HG03060 (cell line): Measurements from ENCODE around the gene NPLOC4.

ENCODE experiments used
- ATAC-seq: cut with Tn5 transposase; IDR thresholded peaks from one replicate; pipeline ENCODE4 v1.9.1; 2021; ENCODE audit warnings: low read depth, moderate number of reproducible peaks; ENCODE audit not compliant: unreplicated experiment

The NPLOC4 gene

GRCh38 chr17:81522491-81523401 is 114.2 kb downstream of the NPLOC4 start:
- ATAC-seq = no peak

- ATAC-seq = no peak
Observed at GRCh38 chr17:81520021-81520901, 116.7 kb downstream of the NPLOC4 start.

DNA sequence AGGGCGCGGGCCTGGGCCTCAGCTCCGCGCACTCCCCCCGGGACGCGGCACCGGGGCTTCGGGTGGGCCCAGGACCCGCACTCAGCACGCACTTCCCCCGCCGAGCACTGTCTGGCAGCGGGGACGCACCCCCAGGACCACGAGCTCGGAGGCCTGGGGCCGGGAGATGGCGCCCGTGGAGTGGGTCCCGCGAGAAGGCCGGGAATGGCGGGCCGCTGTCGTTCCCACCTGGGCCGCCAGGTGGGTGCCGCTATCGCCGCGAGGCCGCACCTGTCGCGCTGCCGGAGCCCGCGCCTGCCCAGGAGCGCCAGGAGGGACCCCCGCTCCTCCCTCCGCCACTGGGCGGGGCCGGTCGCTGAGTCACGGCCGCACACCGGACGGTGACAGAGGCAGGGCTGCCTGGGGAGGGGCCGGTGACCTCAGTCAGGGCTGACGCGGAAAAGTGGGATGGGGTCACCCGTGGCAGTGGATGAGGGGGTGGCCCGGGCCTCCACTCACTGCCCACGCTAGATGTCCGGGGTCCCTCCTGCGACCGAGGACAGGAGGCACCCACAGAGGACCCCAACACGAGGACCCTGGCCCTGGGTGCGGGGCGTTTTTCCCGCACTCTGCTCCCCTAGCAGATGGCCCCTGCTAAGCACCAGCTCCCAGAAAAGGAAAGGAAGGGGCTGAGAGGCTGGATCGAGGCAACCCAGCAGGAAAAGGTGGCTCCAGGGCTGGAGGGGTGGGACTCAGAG is 117.5 kb downstream of the NPLOC4 start:
- ATAC-seq = no peak

GRCh38 chr17:81518785-81519283 is 118.1 kb downstream of the NPLOC4 start:
- no peak for ATAC-seq

- ATAC-seq = no peak
Observed at GRCh38 chr17:81518113-81518784, 118.7 kb downstream of the NPLOC4 start.

DNA sequence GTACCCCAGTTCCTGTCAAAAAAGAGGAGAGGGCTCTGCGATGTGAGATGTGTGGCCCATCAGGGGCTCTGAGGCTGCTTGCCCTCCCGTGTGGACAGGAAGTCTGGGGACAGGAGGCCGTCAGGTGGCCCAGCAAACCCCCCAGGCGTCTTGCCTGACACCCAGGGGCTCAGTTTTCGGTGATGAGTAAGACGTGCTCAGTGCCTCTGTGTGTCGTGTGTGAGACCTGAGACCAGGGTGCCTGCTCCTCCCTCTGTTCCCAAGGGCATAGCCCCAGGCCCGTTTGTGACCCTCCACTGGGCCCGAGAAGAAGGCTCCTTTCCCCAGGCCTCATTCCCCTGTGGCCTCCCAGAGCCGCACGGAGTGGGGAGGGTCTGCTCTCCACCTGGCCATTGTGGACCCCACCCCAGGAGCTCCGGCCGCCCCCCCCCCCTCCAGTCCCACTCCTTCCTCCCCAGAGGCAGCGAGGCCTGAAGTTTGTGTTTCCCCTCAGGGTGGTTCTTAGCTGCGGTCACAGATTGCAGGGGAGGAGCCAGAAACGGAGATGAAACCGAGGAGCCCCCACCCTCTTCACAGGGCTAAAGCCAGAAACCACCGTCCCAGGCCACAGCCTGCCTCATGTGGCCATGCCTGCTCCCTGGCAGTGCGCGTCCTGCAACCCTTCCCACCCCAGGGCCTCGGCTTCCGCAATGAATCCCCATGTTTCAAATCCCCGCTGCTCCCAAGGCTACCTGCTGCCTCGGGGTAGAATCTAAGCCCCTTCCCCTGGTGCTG is 119.4 kb downstream of the NPLOC4 start:
- peak; percentile 18 for ATAC-seq

DNA sequence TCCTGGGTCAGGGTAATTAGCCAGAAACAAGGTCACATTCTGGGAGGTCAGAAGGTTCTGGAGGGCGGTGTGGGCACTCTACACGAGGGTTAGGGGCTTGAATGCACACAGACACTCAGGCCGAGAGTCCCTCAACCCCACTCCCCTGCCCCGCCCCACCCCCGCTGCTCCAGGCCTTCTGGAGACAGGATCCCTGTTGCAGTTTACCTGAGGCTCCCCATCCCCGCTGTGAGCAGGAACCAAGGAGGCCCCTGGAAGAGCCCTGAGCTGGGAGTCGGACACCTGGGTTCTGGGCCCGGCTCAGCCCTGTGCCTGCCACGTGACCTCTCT is 119.9 kb downstream of the NPLOC4 start:
- ATAC-seq = no peak

GRCh38 chr17:81516439-81516838 is 120.5 kb downstream of the NPLOC4 start:
- ATAC-seq = no peak

DNA sequence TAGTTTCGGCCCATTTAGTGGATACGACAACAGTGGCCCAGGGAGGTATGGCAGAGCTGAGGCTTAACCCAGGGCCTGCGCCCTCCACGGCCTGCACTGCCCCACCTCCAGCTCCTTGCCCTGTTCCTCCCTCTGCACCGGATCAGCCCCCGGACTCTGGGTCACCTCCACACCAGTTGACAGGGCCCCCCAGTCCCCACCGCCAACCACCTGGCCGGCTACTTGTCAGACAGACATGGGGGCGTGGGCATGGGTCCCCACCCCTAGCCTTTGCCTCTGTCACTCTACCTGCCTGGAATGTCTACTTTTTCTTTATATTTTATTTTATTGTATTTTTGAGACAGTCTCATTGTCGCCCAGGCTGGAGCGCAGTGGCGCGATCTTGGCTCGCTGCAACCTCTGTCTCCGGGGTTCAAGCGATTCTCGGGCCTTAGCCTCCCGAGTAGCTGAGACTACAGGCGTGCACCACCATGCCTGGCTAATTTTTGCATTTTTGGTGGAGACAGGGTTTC is 121.3 kb downstream of the NPLOC4 start:
- ATAC-seq = no peak

DNA sequence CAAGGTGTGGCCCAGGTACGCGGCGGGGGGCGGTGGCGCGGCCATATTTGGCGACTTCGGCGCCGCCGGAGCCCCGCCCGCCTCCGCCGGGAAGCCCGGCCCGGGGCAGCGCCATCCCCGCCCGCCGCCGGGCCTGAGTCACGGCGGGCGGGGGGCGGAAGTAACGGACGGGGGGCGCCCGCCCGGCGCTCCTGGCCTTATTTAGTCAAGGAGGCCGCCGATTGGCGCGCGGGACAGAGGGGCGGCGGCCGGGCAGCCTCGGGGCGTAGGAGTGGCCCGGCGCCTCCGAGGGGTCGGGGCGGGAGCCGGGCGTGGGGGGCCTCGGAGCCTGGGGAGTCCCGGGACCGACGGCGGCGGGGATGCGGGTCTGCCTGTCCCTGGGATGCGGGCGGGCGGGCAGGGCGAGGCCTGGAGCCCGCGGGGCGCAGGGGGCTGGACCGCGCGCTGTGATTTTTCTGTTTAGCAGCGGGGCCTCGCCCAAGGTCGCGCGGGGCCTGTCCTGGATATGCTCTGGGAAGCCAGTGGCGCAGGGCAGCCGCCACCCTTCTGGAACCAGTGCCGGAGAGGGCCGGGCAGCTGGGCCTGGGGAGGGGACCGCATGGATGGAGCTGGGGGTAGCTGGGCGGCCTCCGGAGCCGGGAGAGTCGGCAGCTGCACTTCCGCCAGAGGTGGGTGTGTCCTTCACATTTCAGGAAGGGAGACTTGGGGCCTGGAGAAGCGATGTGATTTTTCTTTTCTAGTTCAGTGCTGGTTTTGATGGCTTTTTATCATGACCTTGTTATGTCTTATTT is 122.0 kb downstream of the NPLOC4 start:
- no peak for ATAC-seq

GRCh38 chr17:81514489-81514738 is 122.5 kb downstream of the NPLOC4 start:
- ATAC-seq = no peak

GRCh38 chr17:81513753-81514488 is 123.0 kb downstream of the NPLOC4 start:
- ATAC-seq = no peak

DNA sequence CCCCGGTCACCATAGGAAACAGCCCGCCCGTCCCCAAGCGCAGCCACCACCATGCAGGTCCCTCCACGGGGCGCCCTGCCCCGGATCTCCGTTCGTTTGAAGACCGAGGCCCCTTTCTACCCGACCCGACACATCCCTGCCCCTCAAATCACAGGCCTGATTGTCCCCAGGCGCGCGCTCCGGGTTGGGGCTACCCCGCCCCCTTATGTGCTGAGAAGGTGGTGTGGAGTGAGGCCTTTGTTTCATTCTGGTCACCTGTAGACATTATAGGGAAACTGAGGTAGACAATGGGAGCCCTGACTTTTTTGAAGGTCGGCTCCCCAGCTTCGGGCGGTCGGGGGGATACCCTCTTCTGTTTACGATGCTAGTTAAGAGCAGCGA is 123.5 kb downstream of the NPLOC4 start:
- ATAC-seq = no peak

- no peak for ATAC-seq
Observed at GRCh38 chr17:81512562-81513371, 124.1 kb downstream of the NPLOC4 start, which contains the start of gene ACTG1. Gene ACTG1, minus strand, starts transcription at chr17:81512799. Its CDS starts 445 bp downstream, at chr17:81512354.

DNA sequence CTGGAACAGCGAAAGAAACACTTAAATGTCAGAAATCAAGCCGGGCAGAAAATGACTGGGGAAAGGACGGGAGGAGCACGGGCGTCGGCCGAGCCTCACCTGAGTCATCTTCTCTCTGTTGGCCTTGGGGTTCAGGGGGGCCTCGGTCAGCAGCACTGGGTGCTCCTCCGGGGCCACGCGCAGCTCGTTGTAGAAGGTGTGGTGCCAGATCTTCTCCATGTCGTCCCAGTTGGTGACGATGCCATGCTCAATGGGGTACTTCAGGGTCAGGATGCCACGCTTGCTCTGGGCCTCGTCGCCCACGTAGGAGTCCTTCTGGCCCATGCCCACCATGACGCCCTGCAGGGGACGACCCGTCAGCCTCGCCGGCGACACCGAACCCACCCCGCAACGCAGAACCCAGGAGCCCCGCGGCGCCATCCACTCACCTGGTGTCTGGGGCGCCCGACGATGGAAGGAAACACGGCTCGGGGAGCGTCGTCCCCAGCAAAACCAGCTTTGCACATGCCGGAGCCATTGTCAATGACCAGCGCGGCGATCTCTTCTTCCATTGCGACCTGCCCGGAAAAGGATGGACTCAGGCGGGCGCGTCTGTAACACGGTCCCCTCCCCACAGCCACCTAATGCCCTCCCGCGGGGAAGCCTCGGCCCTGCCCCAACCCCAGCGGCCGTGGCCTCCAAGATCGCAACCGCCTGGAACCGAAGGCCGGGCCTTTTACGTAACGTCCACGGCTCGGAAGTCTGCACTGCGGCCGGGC is 124.9 kb downstream of the NPLOC4 start:
- ATAC-seq = no peak

DNA sequence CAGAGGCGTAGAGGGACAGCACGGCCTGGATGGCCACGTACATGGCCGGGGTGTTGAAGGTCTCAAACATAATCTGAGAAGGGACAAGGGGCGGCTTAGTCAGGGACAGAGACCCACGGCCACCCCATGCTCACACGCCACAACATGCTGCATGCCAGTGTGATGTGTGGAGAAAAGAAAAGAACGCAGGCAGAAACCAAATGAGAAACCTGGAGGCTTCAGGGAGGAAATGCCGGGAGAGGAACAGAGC is 125.4 kb downstream of the NPLOC4 start:
- ATAC-seq = no peak
